Bronchial epithelial cell (primary cell): Measurements from ENCODE around the gene MSI1. TPM values are rescaled to one million over a fixed set of nuclear protein-coding genes. Genes with fewer than 3 reads are reported as not detected.
A peak's percentile ranks its signal among the peaks of the same experiment; 100 is the strongest.

Experiments used
- DNase-seq: peaks from one replicate; pipeline ENCODE4 v3.0.0-alpha.2; 2010; ENCODE audit warnings: low read depth
- FAIRE-seq: peaks from 2 replicates; lab custom pipeline; 2011; peaks lifted over from hg19 to GRCh38; lab: Jason Lieb, UNC
- H3K27me3 ChIP-seq: 2 replicates; pipeline ENCODE4 v1.5.1; 2011; ENCODE audit warnings: low read length; ENCODE audit not compliant: control insufficient read depth, insufficient read depth
- H3K36me3 ChIP-seq: 2 replicates; pipeline ENCODE4 v1.5.1; 2011; ENCODE audit warnings: low read length; ENCODE audit not compliant: control insufficient read depth, insufficient read depth
- H3K4me3 ChIP-seq: 2 replicates; pipeline ENCODE4 v1.5.1; 2011; ENCODE audit warnings: mild to moderate bottlenecking, low read depth, low read length, control low read depth
- total RNA-seq: library from RNA; depleted of rRNA; stranded (reverse); fragments of >200 nt; gene quantifications from 2 replicates; pipeline ENCODE4 v1.2.1, GENCODE V29; 2014
- TF ChIP-seq, protein P1 (sequence below): IDR thresholded peaks from 2 replicates; pipeline ENCODE4 v1.5.1; 2011; ENCODE audit warnings: mild to moderate bottlenecking, moderate library complexity, low read length, control low read depth, inconsistent platforms; ENCODE audit not compliant: insufficient read depth, severe bottlenecking

MSI1 gene
- total RNA-seq, 1 donor from 2014 or later = not detected

DNA sequence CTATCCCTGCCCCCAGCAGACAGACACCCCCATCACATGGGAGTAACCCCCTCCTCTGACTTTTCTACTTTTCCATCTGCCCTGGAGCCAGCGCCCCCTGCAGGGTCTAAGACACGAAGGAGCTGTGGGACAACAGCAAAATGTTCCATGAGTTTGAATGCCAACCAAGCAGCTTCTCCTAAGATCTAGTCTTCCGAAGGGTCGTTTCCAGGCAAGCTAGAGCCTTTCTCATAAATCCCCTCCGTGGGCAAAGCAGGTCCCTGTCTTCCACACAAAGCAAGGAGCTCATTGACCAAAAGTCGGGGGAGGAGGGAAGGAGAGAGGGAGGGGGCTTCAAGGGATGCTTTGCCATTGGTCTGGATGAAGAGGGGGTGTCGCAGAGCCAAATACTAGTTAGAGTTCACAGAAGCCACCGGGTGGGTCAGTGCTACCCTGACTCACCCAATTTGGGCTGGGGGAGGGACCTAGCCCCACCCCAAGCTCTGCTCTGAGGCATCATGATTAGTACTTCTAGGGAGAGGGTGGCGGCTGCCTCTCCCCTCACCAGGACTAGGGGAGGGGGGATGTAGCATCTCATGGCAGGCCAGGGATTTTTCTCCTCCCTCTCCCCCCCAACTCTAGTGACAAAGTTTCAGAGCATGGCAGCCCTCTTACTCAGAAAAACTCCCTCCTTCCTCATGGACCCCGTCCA, 1.6 kb downstream of the MSI1 start:
- peaks cover 38% of the 10 kb centered on the region for H3K27me3 ChIP-seq
- H3K36me3 ChIP-seq = no peaks in the 10 kb centered on the region
- TF ChIP-seq, protein P1, sequence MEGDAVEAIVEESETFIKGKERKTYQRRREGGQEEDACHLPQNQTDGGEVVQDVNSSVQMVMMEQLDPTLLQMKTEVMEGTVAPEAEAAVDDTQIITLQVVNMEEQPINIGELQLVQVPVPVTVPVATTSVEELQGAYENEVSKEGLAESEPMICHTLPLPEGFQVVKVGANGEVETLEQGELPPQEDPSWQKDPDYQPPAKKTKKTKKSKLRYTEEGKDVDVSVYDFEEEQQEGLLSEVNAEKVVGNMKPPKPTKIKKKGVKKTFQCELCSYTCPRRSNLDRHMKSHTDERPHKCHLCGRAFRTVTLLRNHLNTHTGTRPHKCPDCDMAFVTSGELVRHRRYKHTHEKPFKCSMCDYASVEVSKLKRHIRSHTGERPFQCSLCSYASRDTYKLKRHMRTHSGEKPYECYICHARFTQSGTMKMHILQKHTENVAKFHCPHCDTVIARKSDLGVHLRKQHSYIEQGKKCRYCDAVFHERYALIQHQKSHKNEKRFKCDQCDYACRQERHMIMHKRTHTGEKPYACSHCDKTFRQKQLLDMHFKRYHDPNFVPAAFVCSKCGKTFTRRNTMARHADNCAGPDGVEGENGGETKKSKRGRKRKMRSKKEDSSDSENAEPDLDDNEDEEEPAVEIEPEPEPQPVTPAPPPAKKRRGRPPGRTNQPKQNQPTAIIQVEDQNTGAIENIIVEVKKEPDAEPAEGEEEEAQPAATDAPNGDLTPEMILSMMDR = peak; percentile 32
- no peak for DNase-seq
- H3K4me3 ChIP-seq = no peak overlapping the region
- FAIRE-seq = no peak

- TF ChIP-seq, protein P1 = no peak
- no peak overlapping the region for H3K4me3 ChIP-seq
- H3K36me3 ChIP-seq = no peaks in the 10 kb centered on the region
- DNase-seq (no peak), FAIRE-seq (no peak)
- H3K27me3 ChIP-seq = peaks cover 38% of the 10 kb centered on the region
Observed at GRCh38 chr12:120366845-120367232, 2.1 kb downstream of the MSI1 start.

DNA sequence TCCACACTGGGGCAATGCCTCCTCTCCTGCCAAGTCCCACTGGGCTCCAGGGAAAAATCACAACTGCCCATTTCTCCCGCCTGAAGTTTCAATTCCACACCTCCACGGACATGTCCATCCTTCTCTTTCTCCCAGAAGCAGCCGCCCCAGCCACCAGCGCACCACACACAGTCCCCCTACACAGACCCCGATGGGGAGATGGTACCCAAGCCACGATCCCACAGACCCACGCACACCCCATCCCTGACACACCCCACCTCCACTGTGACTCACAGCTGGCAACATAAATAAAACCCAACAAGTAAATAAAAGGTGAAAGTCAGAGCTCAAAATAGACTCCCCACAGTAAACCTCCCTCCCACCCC, 2.6 kb downstream of the MSI1 start:
- Histone ChIP-seq H3K36me3 (no peaks in the 10 kb centered on the region), H3K27me3 (peaks cover 34% of the 10 kb centered on the region), H3K4me3 (no peak overlapping the region)
- no peak for DNase-seq
- TF ChIP-seq, protein P1 = no peak
- FAIRE-seq = no peak

DNA sequence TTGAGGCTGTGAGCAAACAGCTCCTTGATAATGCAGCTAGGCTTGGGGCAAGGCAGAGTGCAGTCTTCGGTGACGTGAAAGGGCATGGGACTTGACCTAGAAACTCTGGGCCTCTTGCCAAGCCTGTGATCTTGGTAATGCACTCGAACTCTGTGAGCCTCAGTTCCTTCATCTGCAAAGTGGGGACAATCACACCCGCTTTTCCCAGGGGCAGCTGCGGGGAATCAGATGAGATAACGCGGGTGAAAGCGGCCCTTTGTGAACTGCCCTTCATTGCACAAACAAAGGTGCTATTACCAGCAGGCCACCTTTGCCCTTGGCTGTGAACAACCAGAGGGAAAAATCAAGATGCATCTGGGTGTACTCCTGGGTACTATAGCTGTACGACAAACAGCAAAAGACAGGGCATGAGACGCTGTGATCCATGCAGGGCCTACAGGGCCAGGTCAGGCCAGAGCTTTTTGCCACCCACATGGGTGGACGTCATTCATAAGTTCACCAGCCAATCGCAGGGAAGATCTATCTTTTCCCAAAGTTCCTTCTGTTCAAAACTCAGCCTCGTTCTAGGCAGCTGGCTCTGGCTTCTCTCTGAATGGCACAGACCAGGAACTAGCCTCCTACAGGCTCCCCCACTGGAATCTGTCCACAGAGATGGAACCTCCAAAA, 3.2 kb downstream of the MSI1 start:
- FAIRE-seq (no peak), DNase-seq (no peak)
- Histone ChIP-seq H3K27me3 (peaks cover 29% of the 10 kb centered on the region), H3K36me3 (no peaks in the 10 kb centered on the region), H3K4me3 (no peak overlapping the region)
- TF ChIP-seq, protein P1 = no peak

GRCh38 chr12:120364487-120364886, 4.5 kb downstream of the MSI1 start:
- TF ChIP-seq, protein P1 = no peak
- H3K36me3 ChIP-seq = no peaks in the 10 kb centered on the region
- no peak for DNase-seq
- no peak for FAIRE-seq
- no peak overlapping the region for H3K4me3 ChIP-seq
- H3K27me3 ChIP-seq = peaks cover 16% of the 10 kb centered on the region
